ENCODE measurements around the gene COX20. TPM values are rescaled to one million over a fixed set of nuclear protein-coding genes. Genes with fewer than 3 reads are reported as not detected.

The COX20 gene
- total and polyA plus RNA-seq, 2 of the 13 experiments (the other 11 are each of a cell fraction or from before 2014, with no cell fraction given) = 34.4 to 95.8 TPM

GRCh38 chr1:244843148-244843978, 7.9 kb downstream of the COX20 start:
- H3K4me3 ChIP-seq (replicated peaks in 1 of 3; ENCODE audit: insufficient read depth in 1 of 3, low read depth in 2 of 3, low read length in 3 of 3) = no peak overlapping the region
- no peak overlapping the region for H3K4me2 ChIP-seq (ENCODE audit: low read depth, low read length)
- ChIA-PET POLR2A (interaction anchor here (1.3 kb wide), 1 partner anchor 8 kb away, joined by 4 read pairs; no protein-coding TSS in a partner anchor), CTCF (ENCODE audit: low intra/inter-chr PET ratio, low total read pairs) (no interaction called here)
- 96% methylated on average over 6 of the region's 6 CpGs for WGBS (ENCODE audit: low lambda C conversion rate)
- in situ Hi-C loops (cut with HindIII; ENCODE audit: extremely low pct_ligation_motif_present, low pct_unique_long_range_greater_than_20kb) (no loop called here), intact Hi-C loops (cut with micrococcal nuclease; ENCODE audit: unreplicated experiment) (no loop called here)
- no peaks in the 10 kb centered on the region for H3K9me3 ChIP-seq (ENCODE audit: low read length)
- BruUV-seq (replicated peaks) = TSS peak; percentile 25
- H3K9ac ChIP-seq (ENCODE audit: insufficient read depth, low read depth, low read length) = no peak overlapping the region
- peaks cover 43% of the 10 kb centered on the region for H3K4me1 ChIP-seq (ENCODE audit: insufficient read depth, low read length)
- peaks cover 40% of the 10 kb centered on the region for H3K79me2 ChIP-seq (ENCODE audit: insufficient read depth, low read length)
- DNase-seq (ENCODE audit: low spot score) = no peak
- no peaks in the 10 kb centered on the region for H3K27me3 ChIP-seq (ENCODE audit: control insufficient read depth in 1 of 2, insufficient read depth in 2 of 2, low read length in 2 of 2)
- H2AFZ ChIP-seq (ENCODE audit: low read length) = no peak overlapping the region
- ATAC-seq = no peak
- FAIRE-seq = no peak
- peaks cover 6 to 29% of the 10 kb centered on the region in 2 experiments for H3K36me3 ChIP-seq (replicated peaks in 1 of 2; ENCODE audit: control insufficient read depth in 1 of 2, insufficient read depth in 2 of 2, low read length in 2 of 2)
- peaks cover 35% of the 10 kb centered on the region for H4K20me1 ChIP-seq (ENCODE audit: insufficient read depth, low read length)
- no peak overlapping the region for H3K27ac ChIP-seq (ENCODE audit: extremely low read length, insufficient read depth, low read length)
- TF ChIP-seq ZFP36L2 (CRISPR knock-in tag; IDR thresholded peaks at IDR 0.05) (no peak), GZF1 (CRISPR knock-in tag; IDR thresholded peaks at IDR 0.05) (no peak), ZNF350 (CRISPR knock-in tag; IDR thresholded peaks at IDR 0.05; ENCODE audit: borderline replicate concordance, low read depth) (no peak), POLR2AphosphoS5 (IDR thresholded peaks at IDR 0.05; ENCODE audit: low read depth, low read length) (peak; percentile 40), ZNF432 (CRISPR knock-in tag; IDR thresholded peaks at IDR 0.05; ENCODE audit: borderline replicate concordance) (no peak), ZFP1 (CRISPR knock-in tag; IDR thresholded peaks at IDR 0.05) (no peak), ZNF136 (CRISPR knock-in tag; IDR thresholded peaks at IDR 0.05; ENCODE audit: low read depth) (no peak), MBD4 (IDR thresholded peaks at IDR 0.05; ENCODE audit: borderline replicate concordance, low read length) (no peak), SMARCE1 (IDR thresholded peaks at IDR 0.05; ENCODE audit: borderline replicate concordance) (no peak), RBM22 (optimal IDR thresholded peaks at IDR 0.05; ENCODE audit: low read length) (peak; percentile 76), SATB2 (CRISPR knock-in tag; IDR thresholded peaks at IDR 0.05) (no peak), HNRNPL (IDR thresholded peaks at IDR 0.05; ENCODE audit: low read depth, low read length) (0 out of 2 replicates have a peak, but pooled peaks have one; percentile 32), SNRNP70 (IDR thresholded peaks at IDR 0.05; ENCODE audit: low read depth, low read length) (0 out of 2 replicates have a peak, but pooled peaks have one; percentile 59), ZNF256 (CRISPR knock-in tag; conservative IDR thresholded peaks at IDR 0.05) (no peak), CCDC6 (CRISPR knock-in tag; IDR thresholded peaks at IDR 0.05) (no peak), EZH2 (conservative IDR thresholded peaks at IDR 0.05; ENCODE audit: low read depth, low read length) (no peak), ZNF768 (CRISPR knock-in tag; IDR thresholded peaks at IDR 0.05) (no peak), ZKSCAN5 (CRISPR knock-in tag; IDR thresholded peaks at IDR 0.05) (no peak), STAT6 (CRISPR knock-in tag; IDR thresholded peaks at IDR 0.05; ENCODE audit: borderline replicate concordance) (no peak), SIX1 (CRISPR knock-in tag; IDR thresholded peaks at IDR 0.05; ENCODE audit: borderline replicate concordance) (no peak)
- TF ChIP-seq, protein P1, sequence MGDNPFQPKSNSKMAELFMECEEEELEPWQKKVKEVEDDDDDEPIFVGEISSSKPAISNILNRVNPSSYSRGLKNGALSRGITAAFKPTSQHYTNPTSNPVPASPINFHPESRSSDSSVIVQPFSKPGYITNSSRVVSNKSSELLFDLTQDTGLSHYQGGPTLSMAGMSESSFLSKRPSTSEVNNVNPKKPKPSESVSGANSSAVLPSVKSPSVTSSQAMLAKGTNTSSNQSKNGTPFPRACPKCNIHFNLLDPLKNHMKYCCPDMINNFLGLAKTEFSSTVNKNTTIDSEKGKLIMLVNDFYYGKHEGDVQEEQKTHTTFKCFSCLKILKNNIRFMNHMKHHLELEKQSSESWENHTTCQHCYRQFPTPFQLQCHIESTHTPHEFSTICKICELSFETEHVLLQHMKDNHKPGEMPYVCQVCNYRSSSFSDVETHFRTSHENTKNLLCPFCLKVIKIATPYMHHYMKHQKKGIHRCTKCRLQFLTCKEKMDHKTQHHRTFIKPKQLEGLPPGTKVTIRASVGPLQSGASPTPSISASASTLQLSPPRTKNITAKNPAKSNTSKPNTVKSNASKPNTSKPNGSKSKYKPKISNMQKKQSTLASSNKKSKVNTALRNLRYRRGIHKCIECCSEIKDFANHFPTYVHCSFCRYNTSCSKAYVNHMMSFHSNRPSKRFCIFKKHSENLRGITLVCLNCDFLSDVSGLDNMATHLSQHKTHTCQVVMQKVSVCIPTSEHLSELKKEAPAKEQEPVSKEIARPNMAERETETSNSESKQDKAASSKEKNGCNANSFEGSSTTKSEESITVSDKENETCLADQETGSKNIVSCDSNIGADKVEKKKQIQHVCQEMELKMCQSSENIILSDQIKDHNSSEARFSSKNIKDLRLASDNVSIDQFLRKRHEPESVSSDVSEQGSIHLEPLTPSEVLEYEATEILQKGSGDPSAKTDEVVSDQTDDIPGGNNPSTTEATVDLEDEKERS (CRISPR knock-in tag; IDR thresholded peaks at IDR 0.05) = no peak

Data from HepG2 (cell line).